Immature natural killer cell (primary cell): ENCODE measurements around the gene TNFRSF1A. TPM values are rescaled to one million over a fixed set of nuclear protein-coding genes. Genes with fewer than 3 reads are reported as not detected.

Experiments
- DNase-seq, 3 donors: peaks; one replicate each; pipeline ENCODE4 v3.0.0; 2022; ENCODE audit warnings: mixed read lengths in 1 of 3
- H3K27ac Mint-ChIP-seq, 6 donors: one replicate each; pipeline ENCODE4 v1.8.0; 2020; ENCODE audit warnings: mixed read lengths in 6 of 6, mild to moderate bottlenecking in 5 of 6, inconsistent platforms in 4 of 6, moderate library complexity in 3 of 6
- H3K27me3 Mint-ChIP-seq, 3 donors: one replicate each; pipeline ENCODE4 v1.8.0; 2020 to 2021; ENCODE audit warnings: low read depth in 3 of 3, mild to moderate bottlenecking in 3 of 3, mixed read lengths in 3 of 3, moderate library complexity in 3 of 3, inconsistent platforms in 1 of 3
- H3K36me3 Mint-ChIP-seq, 3 donors: one replicate each; pipeline ENCODE4 v1.8.0; 2020; ENCODE audit warnings: mixed read lengths in 3 of 3, inconsistent platforms in 2 of 3, mild to moderate bottlenecking in 2 of 3
- H3K4me1 Mint-ChIP-seq, 2 donors: one replicate each; pipeline ENCODE4 v1.8.0; 2020; ENCODE audit warnings: inconsistent platforms in 2 of 2, mild to moderate bottlenecking in 2 of 2, mixed read lengths in 2 of 2, moderate library complexity in 1 of 2
- H3K4me3 Mint-ChIP-seq, 5 donors: one replicate each; pipeline ENCODE4 v1.8.0; 2020; ENCODE audit warnings: mild to moderate bottlenecking in 5 of 5, mixed read lengths in 5 of 5, inconsistent platforms in 3 of 5, moderate library complexity in 3 of 5
- H3K9me3 Mint-ChIP-seq, 6 donors: one replicate each; pipeline ENCODE4 v1.8.0; 2020; ENCODE audit warnings: mild to moderate bottlenecking in 6 of 6, mixed read lengths in 6 of 6, inconsistent platforms in 4 of 6, moderate library complexity in 3 of 6
- polyA plus RNA-seq, 3 donors: library from polyadenylated mRNA; unstranded; fragments of 300-500 nt; fragmentation: Illumina TruSeq; gene quantifications; one replicate each; pipeline ENCODE4 v1.2.3, GENCODE V29; 2021

The TNFRSF1A gene
- 10 to 100 TPM; 37.7 to 89.0 (median 67.0) TPM for polyA plus RNA-seq

DNA sequence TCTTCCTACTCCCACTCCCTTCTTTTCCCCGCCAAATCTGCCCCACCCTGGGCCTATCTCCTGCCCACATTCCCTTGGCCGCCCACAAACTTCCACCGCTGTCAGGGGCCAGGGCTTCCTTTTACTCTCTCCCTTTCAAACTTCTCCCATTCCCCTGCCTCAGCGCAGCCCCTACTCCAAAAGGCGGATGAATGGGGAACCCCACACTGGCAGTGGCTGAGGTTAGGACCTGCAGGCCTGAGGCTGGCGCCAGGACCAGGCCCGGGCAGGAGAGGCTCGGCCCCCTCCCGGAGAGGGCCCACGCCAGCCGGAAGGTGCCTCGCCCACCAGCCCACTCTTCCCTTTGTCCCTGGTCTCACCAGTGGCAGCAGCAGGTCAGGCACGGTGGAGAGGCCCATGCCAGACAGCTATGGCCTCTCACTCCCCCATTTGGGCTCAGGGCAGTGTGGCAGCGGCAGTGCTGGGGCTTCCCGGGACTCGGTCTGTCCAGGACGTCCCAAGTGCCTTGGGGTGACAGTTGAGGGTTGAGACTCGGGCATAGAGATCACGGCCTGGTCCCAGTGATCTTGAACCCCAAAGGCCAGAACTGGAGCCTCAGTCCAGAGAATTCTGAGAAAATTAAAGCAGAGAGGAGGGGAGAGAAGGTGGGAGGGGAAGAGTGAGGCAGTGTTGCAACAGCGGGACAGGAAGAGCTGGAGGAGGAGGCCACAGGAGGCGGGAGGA, at the start of gene TNFRSF1A:
Gene TNFRSF1A, minus strand, starts transcription at position 660 of the 723 bp plus-strand sequence. Its CDS starts 262 bp downstream, at position 398.
- Mint-ChIP-seq H3K27me3 (peaks cover 5 to 12% (median 5%) of the 10 kb centered on the region in 3 donors), H3K4me3 (no peak within 1 kb of the TSS), H3K36me3 (no peaks in the 10 kb centered on the region), H3K9me3 (no peaks in the 10 kb centered on the region), H3K27ac (no peak within 1 kb of the TSS), H3K4me1 (peaks cover 36 to 40% of the 10 kb centered on the region in 2 donors)
- peak; percentile 48 to 59 (median 50) for DNase-seq

DNA sequence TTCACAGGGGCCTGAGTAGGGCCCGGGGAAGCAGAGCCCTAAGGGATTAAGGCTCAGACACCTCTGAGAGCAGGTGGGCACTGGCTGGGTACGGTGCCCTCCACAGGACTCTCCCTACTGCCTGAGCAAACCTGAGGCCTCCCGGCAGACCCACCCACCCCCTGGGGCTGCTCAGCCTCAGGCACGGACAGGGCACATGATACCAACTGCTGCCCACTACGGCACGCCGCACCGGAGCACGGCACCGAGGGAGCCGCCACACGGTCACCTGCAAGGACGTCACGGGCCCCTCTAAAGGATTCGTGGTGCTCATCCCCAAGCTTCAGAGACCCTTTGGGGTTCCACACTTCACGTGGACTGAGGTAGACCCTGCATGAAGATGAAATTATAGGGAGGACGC, 49.1 kb upstream of the TNFRSF1A start:
- peaks cover 0 to under 1% of the 10 kb centered on the region in 2 donors for H3K4me1 Mint-ChIP-seq
- peaks cover 0 to 11% (median 4%) of the 10 kb centered on the region in 3 donors for H3K36me3 Mint-ChIP-seq
- no peaks in the 10 kb centered on the region for H3K9me3 Mint-ChIP-seq
- peaks cover 0 to 2% (median 0%) of the 10 kb centered on the region in 3 donors for H3K27me3 Mint-ChIP-seq
- no peak for DNase-seq
- H3K27ac Mint-ChIP-seq = no peak overlapping the region
- H3K4me3 Mint-ChIP-seq = no peak overlapping the region

DNA sequence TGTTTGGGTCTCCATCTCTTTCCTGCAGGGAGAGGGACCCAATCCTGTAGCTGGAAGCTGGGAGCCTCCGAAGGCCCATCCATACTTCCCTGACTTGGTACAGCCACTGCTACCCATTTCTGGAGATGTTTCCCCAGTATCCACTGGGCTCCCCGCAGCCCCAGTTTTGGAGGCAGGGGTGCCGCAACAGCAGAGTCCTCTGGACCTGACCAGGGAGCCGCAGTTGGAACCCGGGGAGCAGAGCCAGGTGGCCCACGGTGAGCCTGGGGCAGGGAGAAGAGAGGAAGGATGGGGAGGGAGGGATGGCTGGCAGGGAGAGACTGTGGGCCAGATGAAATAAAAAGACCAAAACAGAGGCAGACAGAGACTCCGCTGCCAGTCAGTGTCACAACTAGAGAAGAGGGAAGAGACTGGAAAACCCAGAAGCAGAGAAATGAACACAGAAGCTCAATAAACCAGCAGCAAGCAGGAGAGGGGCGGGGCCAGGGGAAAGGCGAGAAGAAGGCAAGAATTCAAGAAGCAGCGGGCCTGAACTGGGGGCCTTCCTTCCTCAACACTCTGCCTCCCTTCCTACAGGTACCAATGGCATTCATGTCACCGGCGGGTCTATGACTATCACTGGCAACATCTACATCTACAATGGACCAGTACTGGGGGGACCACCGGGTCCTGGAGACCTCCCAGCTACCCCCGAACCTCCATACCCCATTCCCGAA, 48.4 kb upstream of the TNFRSF1A start:
- Mint-ChIP-seq H3K4me3 (no peak overlapping the region), H3K9me3 (no peaks in the 10 kb centered on the region), H3K4me1 (peaks cover 0 to 2% of the 10 kb centered on the region in 2 donors), H3K36me3 (peaks cover 0 to 11% (median 4%) of the 10 kb centered on the region in 3 donors), H3K27me3 (peaks cover 0 to 2% (median 0%) of the 10 kb centered on the region in 3 donors), H3K27ac (no peak overlapping the region)
- DNase-seq = no peak

DNA sequence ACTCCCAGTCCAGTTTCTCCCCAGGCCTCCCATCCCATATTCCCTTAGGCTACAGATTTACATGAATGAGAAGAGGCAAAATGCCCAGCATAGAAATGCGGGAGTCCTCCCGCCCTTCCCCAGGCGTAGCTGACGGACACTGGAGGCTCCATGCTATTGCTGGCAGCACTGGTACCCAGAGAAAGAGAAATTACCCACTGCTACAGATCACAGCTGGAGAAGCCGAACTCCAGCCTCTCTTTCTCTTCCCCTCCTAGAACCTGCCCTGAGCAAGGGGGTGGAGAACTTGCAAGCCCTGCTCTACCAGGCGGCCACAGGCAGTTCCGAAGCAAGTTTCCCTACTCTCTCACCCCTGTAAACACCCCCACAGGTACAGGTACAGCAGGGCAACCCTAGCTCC, 45.7 kb upstream of the TNFRSF1A start:
- peaks cover 0 to 12% of the 10 kb centered on the region in 2 donors for H3K4me1 Mint-ChIP-seq
- no peak overlapping the region for H3K27ac Mint-ChIP-seq
- peaks cover 0 to 3% (median 2%) of the 10 kb centered on the region in 3 donors for H3K27me3 Mint-ChIP-seq
- no peak for DNase-seq
- no peak overlapping the region for H3K4me3 Mint-ChIP-seq
- H3K9me3 Mint-ChIP-seq = no peaks in the 10 kb centered on the region
- peaks cover 0 to 11% (median 4%) of the 10 kb centered on the region in 3 donors for H3K36me3 Mint-ChIP-seq

DNA sequence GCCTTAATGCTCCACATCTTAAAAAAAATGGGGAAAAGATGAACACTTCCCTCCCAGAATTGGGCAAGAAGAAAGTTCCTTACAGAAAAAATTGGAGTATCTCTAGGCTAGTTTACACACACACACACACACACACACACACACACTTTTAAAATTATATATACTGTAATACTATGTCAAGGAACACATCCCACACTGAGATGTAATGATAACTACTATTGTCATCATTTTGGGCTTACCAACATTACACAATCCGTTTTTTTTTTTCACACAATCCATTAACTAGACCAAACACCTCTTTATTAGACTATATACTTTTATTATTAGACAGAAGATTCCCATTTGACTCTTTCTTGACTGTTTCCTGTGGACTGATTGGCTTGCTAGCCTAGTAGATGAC, 44.6 kb upstream of the TNFRSF1A start:
- Mint-ChIP-seq H3K27me3 (peaks cover 0 to 3% (median 2%) of the 10 kb centered on the region in 3 donors), H3K27ac (no peak overlapping the region), H3K9me3 (no peaks in the 10 kb centered on the region), H3K4me3 (no peak overlapping the region), H3K4me1 (peaks cover 0 to 12% of the 10 kb centered on the region in 2 donors), H3K36me3 (peaks cover 0 to 11% (median 4%) of the 10 kb centered on the region in 3 donors)
- DNase-seq = no peak

DNA sequence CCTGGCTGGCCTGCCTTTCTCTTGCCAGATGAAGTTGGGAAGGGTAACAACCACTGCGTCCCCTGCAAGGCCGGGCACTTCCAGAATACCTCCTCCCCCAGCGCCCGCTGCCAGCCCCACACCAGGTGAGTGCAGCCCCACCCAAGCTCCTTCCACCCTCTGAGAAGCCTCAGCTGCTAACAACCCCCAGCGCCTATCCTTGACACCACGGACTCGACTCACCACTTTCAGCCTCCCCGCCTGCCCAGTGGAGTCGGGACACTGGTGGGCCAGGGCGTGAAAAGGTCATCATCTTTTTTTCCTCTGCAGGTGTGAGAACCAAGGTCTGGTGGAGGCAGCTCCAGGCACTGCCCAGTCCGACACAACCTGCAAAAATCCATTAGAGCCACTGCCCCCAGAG, 44.2 kb upstream of the TNFRSF1A start:
- Mint-ChIP-seq H3K27ac (no peak overlapping the region), H3K4me3 (no peak overlapping the region), H3K27me3 (peaks cover 2 to 3% (median 2%) of the 10 kb centered on the region in 3 donors), H3K9me3 (no peaks in the 10 kb centered on the region), H3K4me1 (peaks cover 0 to 12% of the 10 kb centered on the region in 2 donors), H3K36me3 (peaks cover 0 to 11% (median 4%) of the 10 kb centered on the region in 3 donors)
- no peak for DNase-seq

DNA sequence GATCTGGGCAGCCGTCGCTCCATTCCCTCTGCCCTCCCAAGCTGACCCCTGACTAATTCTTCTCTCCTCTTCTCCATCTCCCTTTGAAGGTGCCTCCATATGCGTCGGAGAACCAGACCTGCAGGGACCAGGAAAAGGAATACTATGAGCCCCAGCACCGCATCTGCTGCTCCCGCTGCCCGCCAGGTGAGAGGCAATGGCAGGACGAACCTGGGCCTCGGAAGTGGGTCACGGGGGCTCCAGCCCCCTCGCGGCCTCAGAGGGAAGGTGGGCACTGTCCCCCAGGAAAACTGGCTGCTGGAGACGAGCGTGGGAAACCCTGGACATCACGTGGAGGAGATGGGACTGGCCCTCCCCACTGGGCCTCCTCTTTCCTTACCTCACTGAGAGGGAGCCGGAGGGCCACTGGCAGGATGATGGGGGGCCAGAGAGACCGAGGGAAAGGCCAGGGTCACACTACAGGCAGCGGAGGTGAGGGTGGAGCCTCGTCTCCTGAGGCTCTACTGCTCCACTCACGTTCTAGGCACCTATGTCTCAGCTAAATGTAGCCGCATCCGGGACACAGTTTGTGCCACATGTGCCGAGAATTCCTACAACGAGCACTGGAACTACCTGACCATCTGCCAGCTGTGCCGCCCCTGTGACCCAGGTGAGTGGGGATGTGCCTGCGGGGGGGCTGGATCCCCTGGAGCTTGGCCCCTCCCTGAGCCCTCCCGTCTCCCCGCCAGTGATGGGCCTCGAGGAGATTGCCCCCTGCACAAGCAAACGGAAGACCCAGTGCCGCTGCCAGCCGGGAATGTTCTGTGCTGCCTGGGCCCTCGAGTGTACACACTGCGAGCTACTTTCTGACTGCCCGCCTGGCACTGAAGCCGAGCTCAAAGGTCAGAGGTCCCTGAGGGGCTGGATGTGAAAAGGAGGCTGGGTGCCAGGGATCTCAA, 42.9 kb upstream of the TNFRSF1A start:
- H3K4me1 Mint-ChIP-seq = peaks cover 0 to 12% of the 10 kb centered on the region in 2 donors
- H3K9me3 Mint-ChIP-seq = no peaks in the 10 kb centered on the region
- no peak for DNase-seq
- peak overlapping the region in 2 of 6 donors; percentile 28 to 64 for H3K27ac Mint-ChIP-seq
- H3K27me3 Mint-ChIP-seq = peaks cover 1 to 3% (median 2%) of the 10 kb centered on the region in 3 donors
- H3K36me3 Mint-ChIP-seq = peaks cover 0 to 11% (median 4%) of the 10 kb centered on the region in 3 donors
- H3K4me3 Mint-ChIP-seq = peak overlapping the region; percentile 35 to 76 (median 47)

DNA sequence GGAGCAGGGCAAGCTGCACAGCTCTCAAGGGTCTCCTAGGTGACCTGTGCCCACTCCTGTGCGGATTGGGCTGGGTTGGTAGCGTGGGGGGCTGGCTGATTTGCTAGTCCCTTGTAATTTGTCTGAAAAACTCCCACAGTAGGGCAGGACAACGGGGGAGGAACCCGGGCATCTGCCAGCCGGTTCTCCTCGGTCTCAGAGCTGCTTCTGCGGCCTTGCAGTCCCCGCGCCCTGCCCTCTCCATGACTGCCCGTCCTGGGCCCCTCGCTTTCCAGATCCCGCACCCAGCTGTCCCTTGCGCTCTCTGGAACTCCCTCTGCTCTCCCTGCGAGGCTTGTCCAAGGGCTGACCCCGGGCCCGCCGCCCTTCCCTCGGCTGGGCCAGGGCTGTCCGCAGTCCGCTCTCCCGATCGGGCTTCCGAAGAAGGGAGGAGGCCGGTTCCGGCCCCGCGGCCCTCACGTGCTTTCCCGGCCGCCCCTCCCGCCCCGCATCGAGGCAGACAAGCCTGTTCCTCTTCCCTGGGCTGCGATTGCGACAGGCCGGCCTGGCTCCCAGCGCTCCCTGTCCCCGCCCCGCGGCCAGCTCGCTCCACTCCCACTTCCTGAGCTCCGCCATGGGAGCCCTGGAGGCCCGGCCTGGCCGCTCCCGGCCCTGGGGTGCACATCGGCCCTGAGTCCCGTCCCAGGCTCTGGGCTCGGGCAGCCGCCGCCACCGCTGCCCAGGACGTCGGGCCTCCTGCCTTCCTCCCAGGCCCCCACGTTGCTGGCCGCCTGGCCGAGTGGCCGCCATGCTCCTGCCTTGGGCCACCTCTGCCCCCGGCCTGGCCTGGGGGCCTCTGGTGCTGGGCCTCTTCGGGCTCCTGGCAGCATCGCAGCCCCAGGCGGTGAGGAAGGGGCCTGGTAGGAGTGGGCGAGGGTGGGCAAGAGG, 42.0 kb upstream of the TNFRSF1A start, which contains the start of gene LTBR:
Gene LTBR, plus strand, starts transcription at position 591 of the 927 bp plus-strand sequence. Its CDS starts 197 bp downstream, at position 788.
- peaks cover 0 to 3% (median 2%) of the 10 kb centered on the region in 3 donors for H3K27me3 Mint-ChIP-seq
- peak within 1 kb of the TSS in 2 of 6 donors; percentile 46 to 70 for H3K27ac Mint-ChIP-seq
- peak within 1 kb of the TSS; percentile 48 to 76 (median 72) for H3K4me3 Mint-ChIP-seq
- peaks cover 0 to 8% (median 4%) of the 10 kb centered on the region in 3 donors for H3K36me3 Mint-ChIP-seq
- peak; percentile 24 to 41 (median 32) for DNase-seq
- peaks cover 0 to 12% of the 10 kb centered on the region in 2 donors for H3K4me1 Mint-ChIP-seq
- H3K9me3 Mint-ChIP-seq = no peaks in the 10 kb centered on the region

DNA sequence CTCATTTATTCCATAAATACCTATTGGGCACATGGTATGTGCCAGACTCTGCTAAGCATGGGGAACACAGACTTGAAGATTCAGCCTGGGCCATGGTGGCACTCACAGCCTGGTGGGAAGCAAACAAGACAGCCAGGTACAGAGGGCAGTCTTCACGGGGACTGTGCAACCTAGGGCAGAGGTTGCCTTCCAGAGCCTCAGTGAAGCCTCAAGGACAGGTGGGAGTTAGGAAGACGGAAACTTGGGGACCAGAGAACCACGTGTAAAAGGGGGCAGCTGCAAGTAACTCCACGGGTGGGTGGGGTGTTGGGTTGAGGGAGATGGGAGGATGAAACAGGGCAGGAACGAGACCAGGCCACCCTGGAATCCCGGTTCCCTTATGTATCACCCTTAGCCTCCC, 41.1 kb upstream of the TNFRSF1A start:
- Mint-ChIP-seq H3K4me1 (peaks cover 0 to 12% of the 10 kb centered on the region in 2 donors), H3K27me3 (peaks cover 0 to 4% (median 3%) of the 10 kb centered on the region in 3 donors), H3K9me3 (no peaks in the 10 kb centered on the region), H3K27ac (peak overlapping the region in 2 of 6 donors; percentile 46 to 70), H3K4me3 (peak overlapping the region; percentile 48 to 73 (median 71)), H3K36me3 (peaks cover 0 to 4% (median 2%) of the 10 kb centered on the region in 3 donors)
- no peak for DNase-seq

DNA sequence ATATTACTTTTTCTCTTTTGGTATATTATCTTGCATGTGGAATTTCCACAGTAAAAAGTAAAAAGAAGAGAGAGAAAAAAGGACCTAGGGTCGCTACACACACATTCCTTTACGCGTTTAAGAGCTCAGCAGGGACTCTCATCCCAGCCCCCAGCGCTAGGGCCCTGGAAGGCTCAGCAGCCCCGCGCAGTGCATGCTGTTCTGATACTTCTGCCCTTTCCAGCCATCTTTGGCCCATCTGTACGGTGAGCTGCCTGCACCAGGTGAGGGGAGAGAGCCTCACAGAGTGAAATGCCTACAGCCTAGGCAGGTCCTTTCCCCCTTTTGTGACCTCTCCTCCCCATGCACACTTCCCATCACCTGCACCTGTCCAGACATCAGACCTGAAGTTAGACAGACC, 40.5 kb upstream of the TNFRSF1A start:
- Mint-ChIP-seq H3K27ac (no peak overlapping the region), H3K4me1 (peaks cover 5 to 17% of the 10 kb centered on the region in 2 donors), H3K4me3 (no peak overlapping the region), H3K27me3 (peaks cover 0 to 4% (median 3%) of the 10 kb centered on the region in 3 donors), H3K36me3 (peaks cover 0 to 4% (median 0%) of the 10 kb centered on the region in 3 donors), H3K9me3 (no peaks in the 10 kb centered on the region)
- no peak for DNase-seq

DNA sequence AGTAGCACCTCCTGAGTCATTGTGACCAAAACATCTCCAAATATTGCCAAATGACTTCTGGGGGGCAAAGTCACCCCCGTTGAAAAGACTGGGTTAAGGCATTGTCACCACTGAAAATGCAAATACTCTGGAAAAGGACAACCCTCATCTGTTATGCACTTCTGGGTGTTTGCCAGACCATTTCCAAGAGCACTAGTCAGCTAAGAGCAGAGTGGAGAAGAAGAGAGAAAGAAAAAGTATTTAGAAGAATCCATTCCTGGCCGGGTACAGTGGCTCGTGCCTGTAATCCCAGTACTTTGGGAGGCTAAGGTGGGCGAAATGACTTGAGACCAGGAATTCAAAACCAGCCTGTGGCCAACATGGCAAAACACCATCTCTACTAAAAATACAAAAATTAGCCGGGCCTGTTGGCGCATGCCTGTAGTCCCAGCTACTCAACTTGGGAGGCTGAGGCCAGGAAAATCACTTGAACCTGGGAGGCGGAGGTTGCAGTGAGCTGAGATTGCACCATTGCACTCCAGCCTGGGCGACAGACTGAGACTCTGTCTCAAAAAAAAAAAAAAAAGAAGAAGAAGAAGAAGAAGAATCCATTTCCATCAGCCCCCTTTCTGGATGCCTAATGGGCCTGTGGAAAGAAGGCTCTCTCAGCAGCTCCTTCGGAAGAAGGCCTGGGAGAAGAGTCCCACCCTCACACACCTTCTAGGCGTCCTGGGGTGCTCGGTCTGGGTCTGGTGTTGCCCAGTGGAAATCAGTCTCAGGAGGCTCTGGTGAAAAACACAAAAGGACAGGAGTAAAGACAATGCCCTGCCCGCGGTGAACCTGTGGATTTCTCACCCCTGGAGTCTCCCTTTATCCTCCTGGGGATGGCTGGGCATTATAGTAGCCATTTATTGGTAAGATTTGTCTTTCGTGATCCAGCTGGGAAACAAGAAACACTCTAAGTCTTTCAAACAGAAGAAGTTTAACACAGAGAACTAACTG, 38.6 kb upstream of the TNFRSF1A start:
- H3K4me3 Mint-ChIP-seq = no peak overlapping the region
- H3K9me3 Mint-ChIP-seq = no peaks in the 10 kb centered on the region
- H3K36me3 Mint-ChIP-seq = no peaks in the 10 kb centered on the region
- H3K27ac Mint-ChIP-seq = peak overlapping the region in 1 of 6 donors; percentile 22
- H3K27me3 Mint-ChIP-seq = peaks cover 0 to 4% (median 3%) of the 10 kb centered on the region in 3 donors
- DNase-seq = no peak
- H3K4me1 Mint-ChIP-seq = peaks cover 23 to 33% of the 10 kb centered on the region in 2 donors
